ENCODE results near the gene PATL1. TPM values are rescaled to one million over a fixed set of nuclear protein-coding genes. Genes with fewer than 3 reads are reported as not detected.

Gene PATL1
- total and polyA plus RNA-seq, 2 donors (not counting 1 experiment from before 2014, with no cell fraction given) = 11.6 to 68.1 TPM

DNA sequence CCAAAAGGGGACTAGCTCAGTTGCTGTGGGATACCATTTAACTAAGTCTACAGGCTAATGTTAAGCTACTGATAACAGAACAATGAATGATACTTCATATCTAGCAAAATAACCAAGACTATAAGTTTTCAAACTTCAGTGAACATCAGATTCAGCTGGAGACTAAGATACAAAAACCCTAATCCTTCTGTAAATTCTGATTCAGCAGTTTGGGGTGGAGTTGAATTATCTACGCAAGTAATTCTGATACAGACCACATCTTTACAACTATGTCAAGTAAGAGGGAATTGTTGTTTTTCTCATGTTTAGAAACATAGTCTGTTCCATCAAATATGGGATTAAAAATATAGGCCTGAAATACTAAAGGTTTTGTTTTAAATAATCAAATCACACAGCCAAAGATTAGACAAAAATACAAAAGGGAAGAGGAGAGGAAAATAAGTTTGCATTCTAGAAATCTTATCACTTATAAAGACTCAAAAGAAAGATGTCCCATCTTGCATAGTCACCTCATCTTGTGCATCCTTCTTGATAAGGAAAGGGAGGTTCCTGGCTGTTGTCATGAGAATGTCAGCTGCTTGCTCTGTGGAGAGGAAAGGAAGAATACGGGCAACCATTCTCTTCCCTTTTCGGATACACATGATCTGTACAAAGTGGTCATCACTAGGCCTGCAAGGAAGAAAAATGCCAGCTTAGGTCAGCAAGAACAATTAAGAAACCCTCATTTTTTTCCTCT lies 21.4 kb downstream of the PATL1 start:
- Histone ChIP-seq H3K9ac (ENCODE audit: insufficient read depth, low read length) (no peak overlapping the region), H2AFZ (ENCODE audit: low read length) (no peak overlapping the region), H4K20me1 (ENCODE audit: control insufficient read depth, extremely low read depth, insufficient read depth, low read length) (no peaks in the 10 kb centered on the region), H3K27me3 (ENCODE audit: control insufficient read depth, insufficient read depth, low read length) (no peaks in the 10 kb centered on the region), H3K79me2 (ENCODE audit: control insufficient read depth, insufficient read depth, low read length) (no peaks in the 10 kb centered on the region), H3K4me1 (ENCODE audit: control insufficient read depth, extremely low read depth, insufficient read depth, low read length) (no peaks in the 10 kb centered on the region), H3K9me3 (ENCODE audit: control insufficient read depth, insufficient read depth, low read depth, low read length) (no peaks in the 10 kb centered on the region), H3K36me3 (ENCODE audit: control insufficient read depth, insufficient read depth, low read length) (peaks cover 21% of the 10 kb centered on the region), H3K4me2 (ENCODE audit: extremely low read depth, insufficient read depth, low read length) (no peak overlapping the region), H3K4me3 (replicated peaks in 1 of 4; ENCODE audit: control extremely low read depth in 1 of 4, insufficient read depth in 1 of 4, low read depth in 3 of 4, low read length in 4 of 4) (no peak overlapping the region), H3K27ac (ENCODE audit: insufficient read depth, low read length) (no peak overlapping the region)
- DNase-seq (ENCODE audit: low read depth in 2 of 2) = no peak
- TF ChIP-seq, protein P1, sequence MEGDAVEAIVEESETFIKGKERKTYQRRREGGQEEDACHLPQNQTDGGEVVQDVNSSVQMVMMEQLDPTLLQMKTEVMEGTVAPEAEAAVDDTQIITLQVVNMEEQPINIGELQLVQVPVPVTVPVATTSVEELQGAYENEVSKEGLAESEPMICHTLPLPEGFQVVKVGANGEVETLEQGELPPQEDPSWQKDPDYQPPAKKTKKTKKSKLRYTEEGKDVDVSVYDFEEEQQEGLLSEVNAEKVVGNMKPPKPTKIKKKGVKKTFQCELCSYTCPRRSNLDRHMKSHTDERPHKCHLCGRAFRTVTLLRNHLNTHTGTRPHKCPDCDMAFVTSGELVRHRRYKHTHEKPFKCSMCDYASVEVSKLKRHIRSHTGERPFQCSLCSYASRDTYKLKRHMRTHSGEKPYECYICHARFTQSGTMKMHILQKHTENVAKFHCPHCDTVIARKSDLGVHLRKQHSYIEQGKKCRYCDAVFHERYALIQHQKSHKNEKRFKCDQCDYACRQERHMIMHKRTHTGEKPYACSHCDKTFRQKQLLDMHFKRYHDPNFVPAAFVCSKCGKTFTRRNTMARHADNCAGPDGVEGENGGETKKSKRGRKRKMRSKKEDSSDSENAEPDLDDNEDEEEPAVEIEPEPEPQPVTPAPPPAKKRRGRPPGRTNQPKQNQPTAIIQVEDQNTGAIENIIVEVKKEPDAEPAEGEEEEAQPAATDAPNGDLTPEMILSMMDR (conservative IDR thresholded peaks at IDR 0.05 in 1 of 2, IDR thresholded peaks at IDR 0.05 in 1 of 2; ENCODE audit: low read depth in 1 of 2, low read length in 2 of 2) = no peak
- no peak for TF ChIP-seq EZH2 (IDR thresholded peaks at IDR 0.05; ENCODE audit: low read length, missing control alignments)

GRCh38 chr11:59644528-59644927 lies 24.3 kb downstream of the PATL1 start:
- no peak overlapping the region for H2AFZ ChIP-seq (ENCODE audit: low read length)

GRCh38 chr11:59643390-59643789 lies 25.4 kb downstream of the PATL1 start:
- DNase-seq (ENCODE audit: low read depth in 2 of 2) = no peak
- no peaks in the 10 kb centered on the region for H4K20me1 ChIP-seq (ENCODE audit: control insufficient read depth, extremely low read depth, insufficient read depth, low read length)
- H3K36me3 ChIP-seq (ENCODE audit: control insufficient read depth, insufficient read depth, low read length) = peaks cover 20% of the 10 kb centered on the region

More at GRCh38 chr11:59644528-59644927, 24.3 kb downstream of the PATL1 start:
- no peak for DNase-seq (ENCODE audit: low read depth in 2 of 2)
- no peaks in the 10 kb centered on the region for H3K79me2 ChIP-seq (ENCODE audit: control insufficient read depth, insufficient read depth, low read length)
- no peaks in the 10 kb centered on the region for H3K27me3 ChIP-seq (ENCODE audit: control insufficient read depth, insufficient read depth, low read length)
- no peak overlapping the region for H3K27ac ChIP-seq (ENCODE audit: insufficient read depth, low read length)
- no peak for TF ChIP-seq EZH2 (IDR thresholded peaks at IDR 0.05; ENCODE audit: low read length, missing control alignments)
- TF ChIP-seq, protein P1 (conservative IDR thresholded peaks at IDR 0.05 in 1 of 2, IDR thresholded peaks at IDR 0.05 in 1 of 2; ENCODE audit: low read depth in 1 of 2, low read length in 2 of 2) = no peak
- H3K36me3 ChIP-seq (ENCODE audit: control insufficient read depth, insufficient read depth, low read length) = peaks cover 21% of the 10 kb centered on the region
- H4K20me1 ChIP-seq (ENCODE audit: control insufficient read depth, extremely low read depth, insufficient read depth, low read length) = no peaks in the 10 kb centered on the region
- H3K9me3 ChIP-seq (ENCODE audit: control insufficient read depth, insufficient read depth, low read depth, low read length) = no peaks in the 10 kb centered on the region
- no peak overlapping the region for H3K4me2 ChIP-seq (ENCODE audit: extremely low read depth, insufficient read depth, low read length)
- H3K9ac ChIP-seq (ENCODE audit: insufficient read depth, low read length) = no peak overlapping the region
- H3K4me1 ChIP-seq (ENCODE audit: control insufficient read depth, extremely low read depth, insufficient read depth, low read length) = no peaks in the 10 kb centered on the region
- no peak overlapping the region for H3K4me3 ChIP-seq (replicated peaks in 1 of 4; ENCODE audit: control extremely low read depth in 1 of 4, insufficient read depth in 1 of 4, low read depth in 3 of 4, low read length in 4 of 4)

More at GRCh38 chr11:59643390-59643789, 25.4 kb downstream of the PATL1 start:
- Histone ChIP-seq H3K27me3 (ENCODE audit: control insufficient read depth, insufficient read depth, low read length) (no peaks in the 10 kb centered on the region), H3K79me2 (ENCODE audit: control insufficient read depth, insufficient read depth, low read length) (no peaks in the 10 kb centered on the region), H3K9me3 (ENCODE audit: control insufficient read depth, insufficient read depth, low read depth, low read length) (no peaks in the 10 kb centered on the region), H2AFZ (ENCODE audit: low read length) (no peak overlapping the region), H3K4me2 (ENCODE audit: extremely low read depth, insufficient read depth, low read length) (no peak overlapping the region), H3K9ac (ENCODE audit: insufficient read depth, low read length) (no peak overlapping the region), H3K4me3 (replicated peaks in 1 of 4; ENCODE audit: control extremely low read depth in 1 of 4, insufficient read depth in 1 of 4, low read depth in 3 of 4, low read length in 4 of 4) (no peak overlapping the region), H3K4me1 (ENCODE audit: control insufficient read depth, extremely low read depth, insufficient read depth, low read length) (no peaks in the 10 kb centered on the region), H3K27ac (ENCODE audit: insufficient read depth, low read length) (no peak overlapping the region)
- no peak for TF ChIP-seq EZH2 (IDR thresholded peaks at IDR 0.05; ENCODE audit: low read length, missing control alignments)
- TF ChIP-seq, protein P1 (conservative IDR thresholded peaks at IDR 0.05 in 1 of 2, IDR thresholded peaks at IDR 0.05 in 1 of 2; ENCODE audit: low read depth in 1 of 2, low read length in 2 of 2) = no peak

Measured in fibroblast of lung (primary cell).